Kidney epithelial cell (primary cell): ENCODE results near the gene CAPN13. TPM values are rescaled to one million over a fixed set of nuclear protein-coding genes. Genes with fewer than 3 reads are reported as not detected.

Experiments
- DNase-seq: peaks from one replicate; pipeline ENCODE4 v3.0.0-alpha.2; 2010; ENCODE audit warnings: low read depth
- H3K27me3 ChIP-seq: 2 replicates; pipeline ENCODE4 v1.6.0; 2011; ENCODE audit warnings: low read length; ENCODE audit not compliant: control insufficient read depth, insufficient read depth
- H3K36me3 ChIP-seq: 2 replicates; pipeline ENCODE4 v1.5.1; 2011; ENCODE audit warnings: low read length; ENCODE audit not compliant: control insufficient read depth, insufficient read depth
- H3K4me3 ChIP-seq: 2 replicates; pipeline ENCODE4 v1.5.1; 2011; ENCODE audit warnings: low read depth, mild to moderate bottlenecking, control low read depth, low read length
- CTCF ChIP-seq: IDR thresholded peaks from 2 replicates; pipeline ENCODE4 v1.5.1; 2011; ENCODE audit warnings: mild to moderate bottlenecking, moderate library complexity, low read length, control low read depth, inconsistent platforms; ENCODE audit not compliant: insufficient read depth, poor library complexity, severe bottlenecking
- total RNA-seq: library from RNA; depleted of rRNA; stranded (reverse); fragments of >200 nt; gene quantifications from 2 replicates; pipeline ENCODE4 v1.2.3, GENCODE V29; 2015

Gene CAPN13
- total RNA-seq, 1 donor from 2014 or later: not detected

GRCh38 chr2:30677231-30677630, 130.0 kb downstream of the CAPN13 start:
- DNase-seq: no peak
- TF ChIP-seq CTCF: no peak
- no peak overlapping the region for H3K4me3 ChIP-seq
- H3K36me3 ChIP-seq: no peaks in the 10 kb centered on the region
- H3K27me3 ChIP-seq: no peaks in the 10 kb centered on the region

- no peaks in the 10 kb centered on the region for H3K27me3 ChIP-seq
- no peak for TF ChIP-seq CTCF
- no peaks in the 10 kb centered on the region for H3K36me3 ChIP-seq
- no peak overlapping the region for H3K4me3 ChIP-seq
- no peak for DNase-seq
Observed at GRCh38 chr2:30675758-30676157, 131.5 kb downstream of the CAPN13 start.

DNA sequence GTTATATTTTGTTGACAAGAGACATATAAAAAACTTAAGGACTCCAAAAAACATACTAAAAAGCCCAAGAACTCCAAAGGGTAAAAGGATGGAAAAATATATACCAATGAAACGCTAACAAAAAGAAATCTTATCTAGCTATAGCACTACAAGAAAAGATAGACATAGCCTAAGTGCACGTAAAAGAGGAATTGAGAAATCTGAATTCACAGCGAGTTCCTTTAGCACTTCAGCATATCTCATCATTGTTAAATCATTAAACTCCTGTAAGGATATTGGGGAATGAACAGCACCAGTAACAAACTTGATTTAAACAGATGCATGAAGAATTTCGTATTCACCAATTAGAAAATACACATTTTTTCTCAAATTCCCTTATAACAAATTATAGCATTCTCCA, 134.1 kb downstream of the CAPN13 start:
- Histone ChIP-seq H3K36me3 (no peaks in the 10 kb centered on the region), H3K27me3 (no peaks in the 10 kb centered on the region), H3K4me3 (no peak overlapping the region)
- no peak for TF ChIP-seq CTCF
- DNase-seq: no peak
